Right cardiac atrium (tissue), 5 donors: ENCODE data around the gene DPH1. TPM values are rescaled to one million over a fixed set of nuclear protein-coding genes. Genes with fewer than 3 reads are reported as not detected.

ENCODE experiments used
- ATAC-seq, 2 donors: fragments of 200-7000 bp; cut with Tn5 transposase; one replicate each; pipeline versions ENCODE4 v1.8.0 to v1.9.1; 2020; ENCODE audit warnings: moderate library complexity in 2 of 2, mild to moderate bottlenecking in 1 of 2
- DNase-seq, 3 donors: peaks; one replicate each; pipeline ENCODE4 v3.0.0-alpha.2; 2020
- H3K27ac ChIP-seq: one replicate; pipeline ENCODE4 v1.5.1; 2013; ENCODE audit warnings: mild to moderate bottlenecking, low read length, control low read depth, moderate library complexity
- H3K27me3 ChIP-seq: one replicate; pipeline ENCODE4 v1.6.1; 2013; ENCODE audit not compliant: control insufficient read depth, insufficient read depth
- H3K4me1 ChIP-seq: one replicate; pipeline ENCODE4 v1.6.1; 2013; ENCODE audit warnings: low read length; ENCODE audit not compliant: control insufficient read depth, insufficient read depth
- H3K4me3 ChIP-seq: one replicate; pipeline ENCODE4 v1.5.1; 2013; ENCODE audit warnings: low read length, control low read depth
- H3K9me3 ChIP-seq: one replicate; pipeline ENCODE4 v1.6.1; 2013; ENCODE audit warnings: low read length; ENCODE audit not compliant: control insufficient read depth
- WGBS: extraction: QIAGEN DNeasy Blood & Tissue Kit; methylation state at CpG from one replicate; pipeline ENCODE4 v1.1.7; 2013; 5-methylcytosine and 5-hydroxymethylcytosine counted together
- intact Hi-C, 4 donors: fragments of 100-400 bp; cut with DNase I; formaldehyde crosslinking; loops; one replicate each; pipeline versions ENCODE4 v1.11.0 to v1.14.0; 2022 to 2023
- polyA plus RNA-seq: library from polyadenylated mRNA; stranded (reverse); fragments of 200-250 nt; gene quantifications from one replicate; pipeline ENCODE4 v1.2.3, GENCODE V29; 2013
- total RNA-seq, 4 donors: library from RNA; stranded (reverse); fragmentation: NEBNext Ultra II Directional; extraction: Animal tissue kit (Norgen Biotek cat#: 25700); gene quantifications; one replicate each; pipeline ENCODE4 v1.2.1, GENCODE V29; 2021
- donor health status: healthy with polysubstance abuse.
- donor health status: DM: no; HTN: yes; CAD: no.
- donor health status: DM: no; HTN: no; CAD: no.
- donor health status: DM: no; HTN: yes; CAD: no; lungs with severe emphysema.
- donor health status: DM: yes; HTN: yes; CAD: no.

DPH1 gene
- total and polyA plus RNA-seq, 5 donors, result 20.5 to 30.7 (median 27.4) TPM

DNA sequence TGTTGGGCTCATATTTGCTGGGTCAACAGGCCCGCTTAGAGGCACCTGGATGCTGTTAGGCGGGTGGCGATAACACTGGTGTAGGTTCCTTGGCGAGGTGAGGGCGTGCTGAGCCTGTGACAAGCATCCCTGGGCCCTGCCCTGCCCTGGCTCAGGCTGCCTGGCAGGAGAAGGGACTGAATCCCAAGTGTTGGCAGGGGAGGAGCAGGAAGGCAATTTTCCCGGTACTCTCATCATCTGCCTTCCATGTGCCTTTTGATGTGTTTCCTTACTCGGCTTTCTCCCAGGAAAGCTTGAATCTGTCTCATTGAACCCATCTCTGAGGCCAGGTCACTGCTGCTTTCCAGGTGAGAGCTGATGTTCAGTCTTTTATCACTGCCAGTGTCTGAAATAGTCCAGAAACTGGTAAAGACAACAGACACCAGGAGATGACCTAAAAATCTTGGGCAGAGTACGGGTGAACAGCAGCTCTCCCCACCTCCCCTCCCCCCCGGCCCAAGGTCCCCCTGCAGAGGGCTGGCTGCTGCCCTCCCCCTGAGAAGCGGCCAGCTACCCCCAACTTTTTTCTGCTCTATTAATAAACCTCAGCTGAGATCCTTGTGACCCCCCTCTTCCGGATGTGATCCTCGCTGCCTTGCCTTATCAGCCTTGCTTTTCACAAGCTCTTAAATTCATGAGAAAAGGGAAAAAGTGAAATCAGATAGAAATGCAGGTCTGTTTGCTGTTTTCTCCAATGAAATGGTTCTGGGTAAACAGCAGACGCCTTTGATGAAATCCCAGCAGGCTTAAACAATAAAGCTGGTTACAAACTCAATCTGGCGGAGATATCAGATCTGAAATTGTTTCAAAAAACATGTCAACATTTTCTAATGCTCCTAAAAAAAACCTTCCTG is 33.8 kb upstream of the DPH1 start:
- no peak for DNase-seq
- intact Hi-C loops, result no loop called here
- Histone ChIP-seq H3K27ac (no peak overlapping the region), H3K4me1 (peaks cover 17% of the 10 kb centered on the region), H3K9me3 (no peaks in the 10 kb centered on the region), H3K4me3 (no peak overlapping the region), H3K27me3 (no peaks in the 10 kb centered on the region)
- ATAC-seq, result no peak
- 64% methylated on average over 14 of the region's 14 CpGs for WGBS

GRCh38 chr17:1996800-1997288 is 33.1 kb upstream of the DPH1 start:
- Histone ChIP-seq H3K4me1 (peaks cover 17% of the 10 kb centered on the region), H3K27me3 (no peaks in the 10 kb centered on the region), H3K9me3 (no peaks in the 10 kb centered on the region), H3K27ac (no peak overlapping the region), H3K4me3 (no peak overlapping the region)
- no peak for ATAC-seq
- WGBS, result 83% methylated on average over 9 of the region's 9 CpGs
- intact Hi-C loops, result no loop called here
- no peak for DNase-seq

DNA sequence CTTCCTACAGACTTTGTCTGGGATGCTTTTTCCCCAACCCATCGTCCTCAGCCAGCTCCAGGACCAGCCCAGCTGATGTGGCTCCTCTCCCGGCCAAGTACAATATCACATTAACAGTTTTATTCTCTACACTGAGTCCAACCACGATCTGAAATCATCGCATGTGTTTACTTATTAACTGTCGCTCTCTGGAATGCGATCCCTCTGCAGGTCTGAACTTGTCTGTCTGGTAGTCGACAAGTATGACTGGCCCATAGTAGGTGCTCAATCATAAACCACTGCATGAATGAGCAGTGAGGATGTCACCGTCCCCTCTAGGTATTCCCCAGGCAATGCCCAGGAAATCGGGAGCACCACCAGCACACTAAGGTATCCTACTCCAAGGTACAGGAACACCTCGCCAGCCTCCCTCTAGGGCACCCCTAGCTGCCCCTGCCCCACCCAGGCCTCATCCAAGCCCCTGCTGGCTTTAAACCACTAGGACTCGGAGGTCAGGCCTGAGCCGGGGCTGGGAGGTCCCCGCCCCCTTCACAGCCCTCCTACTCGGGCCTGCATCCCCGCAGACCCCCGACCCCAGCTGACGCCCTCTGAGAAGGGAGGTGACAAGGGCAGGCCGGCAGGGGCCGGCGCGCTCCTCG is 32.5 kb upstream of the DPH1 start:
- ATAC-seq (no peak), DNase-seq (no peak)
- Histone ChIP-seq H3K4me3 (no peak overlapping the region), H3K9me3 (no peaks in the 10 kb centered on the region), H3K27me3 (no peaks in the 10 kb centered on the region), H3K27ac (no peak overlapping the region), H3K4me1 (peaks cover 17% of the 10 kb centered on the region)
- WGBS, result 57% methylated on average over 22 of the region's 22 CpGs
- intact Hi-C loops, result no loop called here

DNA sequence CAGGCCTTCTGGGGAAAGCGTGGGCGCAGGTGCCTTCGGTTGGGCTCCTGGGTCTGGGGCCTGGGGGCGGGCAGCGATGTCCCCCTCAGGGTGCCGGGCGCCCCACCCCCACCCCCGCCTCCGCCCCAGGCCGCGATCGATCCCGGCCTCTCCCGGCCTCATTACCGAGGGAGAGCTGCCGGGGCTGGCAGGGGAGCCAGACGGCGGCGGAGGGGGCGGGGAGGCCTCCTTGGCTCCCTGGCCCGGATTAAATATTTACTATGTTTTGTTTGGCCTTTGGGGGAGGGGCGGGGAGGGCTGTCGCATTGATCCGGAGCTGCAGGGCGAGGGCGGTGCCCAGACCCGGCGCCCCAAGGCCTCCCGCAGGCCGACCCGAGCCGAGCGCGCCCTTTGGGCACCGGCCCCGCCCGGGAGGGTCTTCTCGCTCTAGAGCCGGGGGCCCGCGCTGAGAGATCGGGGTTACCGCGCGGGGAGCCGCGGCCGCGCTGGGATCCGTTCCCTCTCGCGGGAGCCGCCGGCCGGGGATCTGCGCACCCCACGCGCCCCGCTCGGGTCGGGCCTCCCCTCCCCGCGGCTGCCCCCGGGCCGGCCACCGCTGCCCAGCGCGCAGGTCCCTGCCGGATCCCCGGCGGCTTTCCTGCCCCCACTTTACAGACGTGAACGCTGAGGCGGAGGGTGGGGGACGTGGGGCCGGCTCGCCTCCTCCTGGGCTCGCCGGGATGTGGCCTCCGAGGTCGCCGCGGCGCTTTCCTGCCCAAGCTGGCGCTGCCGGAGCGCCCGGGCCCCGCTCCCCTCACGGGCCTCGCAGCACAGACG is 31.8 kb upstream of the DPH1 start:
- Histone ChIP-seq H3K9me3 (no peaks in the 10 kb centered on the region), H3K4me3 (peak overlapping the region; percentile 55), H3K27me3 (no peaks in the 10 kb centered on the region), H3K4me1 (peaks cover 17% of the 10 kb centered on the region), H3K27ac (no peak overlapping the region)
- DNase-seq, result peak; percentile 31 to 78 (median 77)
- intact Hi-C loops, result no loop called here
- ATAC-seq, result peak; percentile 3 to 19
- 15% methylated on average over 92 of the region's 92 CpGs for WGBS

DNA sequence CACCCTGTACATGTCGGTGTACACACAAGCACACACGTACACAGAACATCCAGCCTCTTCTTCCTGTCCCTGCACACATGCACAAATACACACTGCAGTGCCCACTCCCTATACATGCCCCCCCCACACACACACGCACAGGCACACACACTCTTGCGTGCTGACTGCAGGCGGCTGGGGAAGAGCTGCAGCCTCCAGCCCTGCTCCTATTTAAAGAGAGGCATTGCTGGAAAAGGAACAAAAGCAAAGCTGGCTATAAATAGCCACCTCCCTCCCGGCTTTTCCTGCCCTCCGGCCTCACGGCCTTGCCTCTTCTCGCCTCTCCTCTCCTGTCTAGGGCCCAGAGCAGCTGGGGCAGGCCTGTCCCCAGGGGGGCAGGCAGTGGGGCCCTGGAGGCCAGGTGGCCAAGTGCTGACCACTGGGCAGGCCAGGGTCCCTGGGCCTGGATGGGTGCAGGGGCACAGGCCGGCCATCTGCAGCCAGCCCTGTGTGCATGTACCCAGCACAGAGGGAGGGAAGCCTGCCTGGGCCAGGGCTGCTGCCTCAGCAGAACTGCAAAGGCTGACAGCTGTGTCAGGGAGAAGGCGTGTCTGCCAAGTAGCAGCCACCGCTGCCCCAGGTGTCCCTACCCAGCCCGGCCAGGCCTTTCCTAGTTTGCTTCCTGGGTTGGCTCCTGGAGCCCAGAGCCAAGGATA is 30.2 kb upstream of the DPH1 start:
- Histone ChIP-seq H3K27me3 (no peaks in the 10 kb centered on the region), H3K4me3 (no peak overlapping the region), H3K4me1 (peaks cover 17% of the 10 kb centered on the region), H3K9me3 (no peaks in the 10 kb centered on the region), H3K27ac (peak overlapping the region; percentile 65)
- WGBS, result 24% methylated on average over 13 of the region's 13 CpGs
- ATAC-seq (peak; percentile 74 to 78), DNase-seq (peak; percentile 38 to 81 (median 78))
- intact Hi-C loops, result no loop called here

DNA sequence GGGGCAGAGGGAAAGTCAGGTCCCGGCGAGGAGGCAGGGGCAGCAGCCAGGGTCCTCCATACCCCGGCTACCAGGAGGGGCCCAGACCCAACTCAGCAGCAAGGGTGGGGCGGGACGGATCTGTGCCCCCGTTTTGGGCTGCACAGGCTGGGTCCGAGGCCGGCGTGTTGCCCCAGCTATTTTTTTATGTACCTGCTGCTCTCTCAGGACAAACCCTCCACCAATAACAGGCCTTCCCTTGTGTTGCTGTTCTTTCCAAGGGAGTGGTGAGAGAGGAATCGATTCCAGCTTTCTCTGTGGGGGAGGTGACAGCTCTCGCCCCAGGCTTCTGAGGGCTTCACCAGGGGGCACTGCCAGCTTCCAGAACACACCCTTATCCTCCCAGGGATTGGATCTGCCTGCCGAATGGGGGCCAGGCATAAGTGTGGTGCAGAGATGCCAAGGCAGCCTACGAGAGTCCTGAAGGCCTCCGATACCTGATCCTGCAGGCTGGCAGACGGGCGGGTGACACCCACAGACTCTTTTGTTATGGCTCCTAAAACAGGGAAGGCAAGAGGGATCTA is 27.1 kb upstream of the DPH1 start:
- H3K4me3 ChIP-seq, result no peak overlapping the region
- peaks cover 12% of the 10 kb centered on the region for H3K4me1 ChIP-seq
- no peaks in the 10 kb centered on the region for H3K9me3 ChIP-seq
- DNase-seq, result no peak
- ATAC-seq, result no peak
- no peaks in the 10 kb centered on the region for H3K27me3 ChIP-seq
- intact Hi-C loops, result no loop called here
- H3K27ac ChIP-seq, result no peak overlapping the region
- 69% methylated on average over 16 of the region's 16 CpGs for WGBS

GRCh38 chr17:2003525-2003924 is 26.4 kb upstream of the DPH1 start:
- intact Hi-C loops, result no loop called here

GRCh38 chr17:2004435-2004952 is 25.5 kb upstream of the DPH1 start:
- intact Hi-C loops, result no loop called here
- no peaks in the 10 kb centered on the region for H3K27me3 ChIP-seq
- WGBS, result 66% methylated on average over 12 of the region's 12 CpGs
- no peak for DNase-seq
- H3K27ac ChIP-seq, result no peak overlapping the region
- no peaks in the 10 kb centered on the region for H3K9me3 ChIP-seq
- no peak overlapping the region for H3K4me3 ChIP-seq
- peak; percentile 11 to 25 for ATAC-seq
- peaks cover 6% of the 10 kb centered on the region for H3K4me1 ChIP-seq

More at GRCh38 chr17:2003525-2003924, 26.4 kb upstream of the DPH1 start:
- WGBS, result 91% methylated on average over 13 of the region's 13 CpGs
- no peak for ATAC-seq
- Histone ChIP-seq H3K4me1 (peaks cover 8% of the 10 kb centered on the region), H3K27ac (no peak overlapping the region), H3K27me3 (no peaks in the 10 kb centered on the region), H3K9me3 (no peaks in the 10 kb centered on the region), H3K4me3 (no peak overlapping the region)
- DNase-seq, result no peak

DNA sequence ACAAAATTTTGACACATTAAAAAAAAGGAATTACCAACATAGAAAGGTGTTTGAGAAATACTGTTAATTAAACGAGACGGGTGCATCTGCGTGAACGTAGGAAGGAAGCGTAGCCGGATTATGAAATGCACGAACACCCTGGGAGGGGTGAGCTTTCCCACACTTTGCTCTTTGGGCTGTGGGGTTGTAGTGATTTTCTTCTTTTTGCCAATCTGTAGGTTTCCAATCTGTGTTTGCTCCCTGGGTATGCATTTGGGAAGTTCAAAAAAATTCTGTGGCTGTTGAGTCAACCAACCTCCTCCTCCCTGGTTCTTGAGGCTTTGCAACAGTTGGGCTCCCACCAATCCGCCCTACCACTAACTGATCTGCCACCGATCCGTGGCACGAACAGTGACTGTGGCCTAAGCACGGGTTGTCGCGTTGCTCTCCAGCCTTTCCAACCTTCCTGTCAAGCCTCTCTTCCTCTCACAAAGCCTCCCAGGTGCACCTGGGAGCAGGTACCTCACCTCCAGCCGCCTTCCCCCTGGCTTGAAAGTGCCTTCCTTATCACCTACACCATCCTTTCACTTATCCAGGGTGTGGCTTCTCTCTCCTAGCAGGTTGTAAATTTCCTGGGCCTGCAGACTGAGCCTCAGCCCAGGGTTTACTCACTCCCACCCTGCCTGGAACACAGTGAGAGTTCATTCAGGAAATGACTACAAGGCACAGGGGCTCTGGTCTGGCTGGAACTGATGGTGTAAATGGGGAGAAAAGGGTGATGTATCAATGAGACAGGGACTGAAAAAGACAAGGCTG is 21.4 kb upstream of the DPH1 start:
- DNase-seq (no peak), ATAC-seq (no peak)
- H3K4me3 ChIP-seq, result no peak overlapping the region
- WGBS, result 80% methylated on average over 15 of the region's 15 CpGs
- peaks cover 3% of the 10 kb centered on the region for H3K4me1 ChIP-seq
- H3K27me3 ChIP-seq, result no peaks in the 10 kb centered on the region
- intact Hi-C loops, result no loop called here
- H3K9me3 ChIP-seq, result no peaks in the 10 kb centered on the region
- no peak overlapping the region for H3K27ac ChIP-seq
